SK-N-SH (cell line): ENCODE data around the gene JAK1. TPM values are rescaled to one million over a fixed set of nuclear protein-coding genes. Genes with fewer than 3 reads are reported as not detected.

Source experiments
- CTCF ChIA-PET: fragments of 300-600, 350-600 bp; formaldehyde crosslinking; extraction: SDS; loops from one replicate; lab custom pipeline; 2021; lab: Yijun Ruan, JAX
- POLR2A ChIA-PET: fragments of 350-600 bp; sonication (Branson Sonifier 250); formaldehyde crosslinking; extraction: SDS; loops from one replicate; lab custom pipeline; 2020; ENCODE audit warnings: antibody characterized with exemption, inconsistent platforms; lab: Yijun Ruan, JAX
- DNase-seq: peaks from one replicate; pipeline ENCODE4 v3.0.0; 2012
- H2AFZ ChIP-seq: fragments of 200-600 bp; sonication (generic); 2 replicates; pipeline ENCODE4 v1.8.1; 2016; ENCODE audit warnings: antibody characterized with exemption, mild to moderate bottlenecking, low read depth
- H3F3A ChIP-seq: fragments of 200-600 bp; sonication (generic); replicated peaks from 2 replicates; pipeline ENCODE3; 2016; ENCODE audit warnings: antibody characterized with exemption, mild to moderate bottlenecking; ENCODE audit not compliant: insufficient read depth
- H3K27ac ChIP-seq, 2 experiments: fragments of 200-500 bp in 1 of 2; fragments of 200-600 bp in 1 of 2; sonication (Bioruptor generic) in 1 of 2; sonication (generic), shearing (Covaris generic) in 1 of 2; 2 replicates each; pipeline versions ENCODE4 v1.5.1 to v1.6.1; 2014 to 2016; ENCODE audit warnings: low read depth in 2 of 2, inconsistent platforms in 1 of 2, low read length in 1 of 2, mild to moderate bottlenecking in 1 of 2, mixed read lengths in 1 of 2
- H3K27me3 ChIP-seq: fragments of 200-600 bp; sonication (generic), shearing (Covaris generic); 2 replicates; pipeline ENCODE4 v1.6.1; 2016; ENCODE audit warnings: mixed run types; ENCODE audit not compliant: insufficient read depth
- H3K36me3 ChIP-seq, 2 experiments: fragments of 200-500 bp in 1 of 2; fragments of 200-600 bp in 1 of 2; sonication (Bioruptor generic) in 1 of 2; sonication (generic) in 1 of 2; replicated peaks in 1 of 2; 2 replicates each; pipeline versions ENCODE3 to v1.5.1; 2014 to 2016; ENCODE audit warnings: low read length in 1 of 2, mild to moderate bottlenecking in 1 of 2; ENCODE audit not compliant: insufficient read depth in 2 of 2, control insufficient read depth in 1 of 2
- H3K4me1 ChIP-seq, 2 experiments: fragments of 200-500 bp in 1 of 2; fragments of 200-600 bp in 1 of 2; sonication (Bioruptor generic) in 1 of 2; sonication (generic), shearing (Covaris generic) in 1 of 2; 2 replicates each; pipeline versions ENCODE4 v1.5.1 to v1.6.1; 2014 to 2016; ENCODE audit warnings: low read depth in 1 of 2, low read length in 1 of 2, mixed run types in 1 of 2; ENCODE audit not compliant: insufficient read depth in 2 of 2, control insufficient read depth in 1 of 2
- H3K4me2 ChIP-seq: fragments of 200-600 bp; sonication (generic), shearing (Covaris generic); 2 replicates; pipeline ENCODE4 v1.6.1; 2017; ENCODE audit warnings: mixed run types
- H3K4me3 ChIP-seq, 2 experiments: fragments of 200-500 bp in 1 of 2; fragments of 200-600 bp in 1 of 2; sonication (Bioruptor generic) in 1 of 2; sonication (generic), shearing (Covaris generic) in 1 of 2; 2 replicates each; pipeline versions ENCODE4 v1.5.1 to v1.8.1; 2014 to 2016; ENCODE audit warnings: low read depth in 2 of 2, inconsistent platforms in 1 of 2, low read length in 1 of 2, mild to moderate bottlenecking in 1 of 2, mixed read lengths in 1 of 2, moderate library complexity in 1 of 2
- H3K79me2 ChIP-seq: fragments of 200-600 bp; sonication (generic); 2 replicates; pipeline ENCODE4 v1.8.1; 2017; ENCODE audit warnings: mild to moderate bottlenecking; ENCODE audit not compliant: insufficient read depth
- H3K9ac ChIP-seq: fragments of 200-600 bp; sonication (generic); 2 replicates; pipeline ENCODE4 v1.6.1; 2017; ENCODE audit warnings: mixed run types
- H3K9me2 ChIP-seq: fragments of 200-600 bp; sonication (generic); 2 replicates; pipeline ENCODE4 v1.6.1; 2017; ENCODE audit warnings: mixed run types
- H3K9me3 ChIP-seq: fragments of 200-600 bp; sonication (generic); 2 replicates; pipeline ENCODE4 v1.6.1; 2017; ENCODE audit warnings: mixed run types, mild to moderate bottlenecking, moderate library complexity
- H4K20me1 ChIP-seq: fragments of 200-600 bp; sonication (generic); 2 replicates; pipeline ENCODE4 v1.6.1; 2017; ENCODE audit warnings: mild to moderate bottlenecking, mixed run types; ENCODE audit not compliant: insufficient read depth
- CHD2 ChIP-seq: fragments of 150-350 bp; IDR thresholded peaks from 2 replicates; pipeline ENCODE4 v1.6.1; 2018; ENCODE audit warnings: low read length; ENCODE audit not compliant: partially characterized antibody
- ELF1 ChIP-seq: IDR thresholded peaks from 2 replicates; pipeline ENCODE4 v1.4.0; 2012
- FOXM1 ChIP-seq: IDR thresholded peaks from 2 replicates; pipeline ENCODE4 v1.4.0; 2012; ENCODE audit warnings: low read depth, mild to moderate bottlenecking
- JUND ChIP-seq: IDR thresholded peaks from 2 replicates; pipeline ENCODE4 v1.4.0; 2012
- MXI1 ChIP-seq: IDR thresholded peaks from 2 replicates; pipeline ENCODE4 v1.6.1; 2012; ENCODE audit warnings: mild to moderate bottlenecking, low read depth, low read length, improper control_type of control experiment
- NFIC ChIP-seq: IDR thresholded peaks from 2 replicates; pipeline ENCODE4 v1.4.0; 2012; ENCODE audit warnings: borderline replicate concordance
- NRF1 ChIP-seq: IDR thresholded peaks from 2 replicates; pipeline ENCODE4 v1.6.1; 2012; ENCODE audit warnings: low read depth, mild to moderate bottlenecking, low read length
- PBX3 ChIP-seq: IDR thresholded peaks from 2 replicates; pipeline ENCODE4; 2012
- POLR2AphosphoS5 ChIP-seq: IDR thresholded peaks from 2 replicates; pipeline ENCODE4 v1.6.1; 2012; ENCODE audit warnings: low read depth, low read length
- RCOR1 ChIP-seq: fragments of 150-350 bp; IDR thresholded peaks from 2 replicates; pipeline ENCODE4 v1.6.1; 2017; ENCODE audit warnings: antibody characterized with exemption, low read length
- TCF12 ChIP-seq: IDR thresholded peaks from 2 replicates; pipeline ENCODE4 v1.4.0; 2012
- USF2 ChIP-seq: fragments of 150-350 bp; IDR thresholded peaks from 2 replicates; pipeline ENCODE4 v1.6.1; 2017; ENCODE audit warnings: antibody characterized with exemption, low read length, low read depth, borderline replicate concordance
- YY1 ChIP-seq: IDR thresholded peaks from 2 replicates; pipeline ENCODE4 v1.4.0; 2012; ENCODE audit warnings: low read depth, mild to moderate bottlenecking
- WGBS: methylation state at CpG from one replicate; pipeline ENCODE4 v1.1.6; 2017; ENCODE audit warnings: low lambda C conversion rate; 5-methylcytosine and 5-hydroxymethylcytosine counted together
- polyA plus RNA-seq, 3 experiments: library from polyadenylated mRNA; depleted of rRNA; stranded (reverse); fragments of >200 nt; gene quantifications; 2 replicates each; pipeline ENCODE4 v1.2.3, GENCODE V29; 2012
- TF ChIP-seq, protein P1 (sequence below): fragments of 200-600 bp; sonication (generic); IDR thresholded peaks from 2 replicates; pipeline ENCODE4 v1.6.1; 2017; ENCODE audit warnings: antibody characterized with exemption, mild to moderate bottlenecking, moderate library complexity
- TF ChIP-seq, protein P2 (sequence below): IDR thresholded peaks from 2 replicates; pipeline ENCODE4 v1.4.0; 2012; ENCODE audit warnings: low read depth

JAK1 gene
- polyA plus RNA-seq, 1 of the 3 experiments (the other 2 are of a cell fraction), result 47.5 TPM

DNA sequence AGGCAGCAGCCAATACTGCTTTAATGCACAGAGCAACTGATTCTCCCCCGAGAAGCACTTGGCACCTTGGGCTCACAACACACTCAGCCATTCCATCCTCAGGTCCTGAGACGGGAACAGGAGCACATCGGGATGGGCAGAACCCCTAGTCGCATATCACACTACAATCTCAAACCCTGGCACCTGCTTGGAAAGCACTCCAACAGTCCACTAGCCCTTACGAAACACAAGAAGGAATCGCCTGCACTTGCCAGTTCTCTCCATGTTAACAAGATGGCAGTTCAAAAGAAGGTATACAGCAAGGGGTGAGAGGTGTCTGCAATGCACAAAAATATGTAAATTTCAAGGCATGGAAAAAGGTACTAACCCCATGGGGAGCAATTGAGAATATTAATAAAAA, 21.4 kb downstream of the JAK1 start (continued):
- TF ChIP-seq, protein P1, sequence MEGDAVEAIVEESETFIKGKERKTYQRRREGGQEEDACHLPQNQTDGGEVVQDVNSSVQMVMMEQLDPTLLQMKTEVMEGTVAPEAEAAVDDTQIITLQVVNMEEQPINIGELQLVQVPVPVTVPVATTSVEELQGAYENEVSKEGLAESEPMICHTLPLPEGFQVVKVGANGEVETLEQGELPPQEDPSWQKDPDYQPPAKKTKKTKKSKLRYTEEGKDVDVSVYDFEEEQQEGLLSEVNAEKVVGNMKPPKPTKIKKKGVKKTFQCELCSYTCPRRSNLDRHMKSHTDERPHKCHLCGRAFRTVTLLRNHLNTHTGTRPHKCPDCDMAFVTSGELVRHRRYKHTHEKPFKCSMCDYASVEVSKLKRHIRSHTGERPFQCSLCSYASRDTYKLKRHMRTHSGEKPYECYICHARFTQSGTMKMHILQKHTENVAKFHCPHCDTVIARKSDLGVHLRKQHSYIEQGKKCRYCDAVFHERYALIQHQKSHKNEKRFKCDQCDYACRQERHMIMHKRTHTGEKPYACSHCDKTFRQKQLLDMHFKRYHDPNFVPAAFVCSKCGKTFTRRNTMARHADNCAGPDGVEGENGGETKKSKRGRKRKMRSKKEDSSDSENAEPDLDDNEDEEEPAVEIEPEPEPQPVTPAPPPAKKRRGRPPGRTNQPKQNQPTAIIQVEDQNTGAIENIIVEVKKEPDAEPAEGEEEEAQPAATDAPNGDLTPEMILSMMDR, result no peak
- TF ChIP-seq NFIC (no peak), YY1 (no peak), TCF12 (no peak), FOXM1 (no peak), MXI1 (no peak), NRF1 (no peak)
- TF ChIP-seq, all 33 proteins: peak for 0

- Histone ChIP-seq H3K4me2 (no peak overlapping the region), H3K27me3 (no peaks in the 10 kb centered on the region), H3K9me3 (no peaks in the 10 kb centered on the region), H3K4me3 (no peak overlapping the region), H3K9me2 (no peaks in the 10 kb centered on the region), H4K20me1 (peaks cover 18% of the 10 kb centered on the region; the same call in 1 of the 2 replicates), H3K9ac (no peak overlapping the region), H2AFZ (no peak overlapping the region), H3K4me1 (peaks cover 2 to 22% of the 10 kb centered on the region in 2 experiments; a peak in 3 of 4 replicates), H3F3A (no peaks in the 10 kb centered on the region), H3K27ac (no peak overlapping the region), H3K79me2 (peaks cover 98% of the 10 kb centered on the region), H3K36me3 (no peaks in the 10 kb centered on the region)
- WGBS, result 55% methylated on average over 3 of the region's 3 CpGs
- CTCF ChIA-PET, result no interaction called here
- TF ChIP-seq POLR2AphosphoS5, result no peak
- no peak for TF ChIP-seq FOXM1
- no peak for TF ChIP-seq PBX3
- no peak for TF ChIP-seq RCOR1
- TF ChIP-seq, protein P2, sequence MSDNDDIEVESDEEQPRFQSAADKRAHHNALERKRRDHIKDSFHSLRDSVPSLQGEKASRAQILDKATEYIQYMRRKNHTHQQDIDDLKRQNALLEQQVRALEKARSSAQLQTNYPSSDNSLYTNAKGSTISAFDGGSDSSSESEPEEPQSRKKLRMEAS, result no peak
- TF ChIP-seq JUND, result no peak
- no peak for TF ChIP-seq CHD2
- no peak for TF ChIP-seq ELF1
- no peak for TF ChIP-seq USF2
- POLR2A ChIA-PET, result no interaction called here
- DNase-seq, result no peak
Observed at GRCh38 chr1:64942675-64943074, 23.7 kb downstream of the JAK1 start.
